Measurements from ENCODE around the gene UBE2J1. TPM values are rescaled to one million over a fixed set of nuclear protein-coding genes. Genes with fewer than 3 reads are reported as not detected.

UBE2J1 gene
- polyA plus RNA-seq, 2 of the 4 experiments (the other 2 are of a cell fraction) = 12.6 to 32.7 TPM

GRCh38 chr6:89355511-89356194 lies 3.1 kb upstream of the UBE2J1 start:
- WGBS (ENCODE audit: missing lambda C conversion rate) = 92% methylated on average over 2 of the region's 2 CpGs
- POLR2A ChIA-PET = interaction anchor here (0.7 kb wide), 1 partner anchor 33 kb away, joined by 4 read pairs; no protein-coding TSS in a partner anchor
- Histone ChIP-seq H3K27ac (no peak overlapping the region), H3K4me1 (peaks cover 7% of the 10 kb centered on the region; the same call in 1 of the 3 replicates), H3K9me3 (no peaks in the 10 kb centered on the region), H3K4me3 (no peak overlapping the region), H3K4me2 (no peak overlapping the region)
- no peak for FAIRE-seq
- DNase-seq (ENCODE audit: low read depth in 1 of 2, low spot score in 1 of 2) = no peak
- CTCF ChIA-PET = interaction anchor here (0.6 to 1.3 kb wide), 2 partner anchors 11 kb away, joined by 3 read pairs; no protein-coding TSS in a partner anchor
- ATAC-seq = no peak
- TF ChIP-seq HEYL (CRISPR knock-in tag; IDR thresholded peaks at IDR 0.05) = no peak
- no peak for TF ChIP-seq ZFP36 (IDR thresholded peaks at IDR 0.05; ENCODE audit: borderline replicate concordance, partially characterized antibody)
- no peak for TF ChIP-seq TFCP2L1 (CRISPR knock-in tag; IDR thresholded peaks at IDR 0.05)
- no peak for TF ChIP-seq EHMT2 (IDR thresholded peaks at IDR 0.05; ENCODE audit: low read depth)
- TF ChIP-seq CHD2 (IDR thresholded peaks at IDR 0.05; ENCODE audit: low read length, partially characterized antibody) = no peak
- TF ChIP-seq HMGXB4 (CRISPR knock-in tag; IDR thresholded peaks at IDR 0.05; ENCODE audit: borderline replicate concordance) = no peak
- TF ChIP-seq E2F6 (IDR thresholded peaks at IDR 0.05; ENCODE audit: borderline replicate concordance, low read depth) = no peak
- TF ChIP-seq CBX8 (IDR thresholded peaks at IDR 0.05) = no peak
- TF ChIP-seq NPAS2 (CRISPR knock-in tag; IDR thresholded peaks at IDR 0.05; ENCODE audit: borderline replicate concordance) = no peak
- no peak for TF ChIP-seq FOSL2 (IDR thresholded peaks at IDR 0.05)
- no peak for TF ChIP-seq FOSL2 (CRISPR knock-in tag; IDR thresholded peaks at IDR 0.05)
- TF ChIP-seq HDAC2 (IDR thresholded peaks at IDR 0.05) = no peak
- TF ChIP-seq POLR2A (IDR thresholded peaks at IDR 0.05; ENCODE audit: low read length) = no peak
- no peak for TF ChIP-seq CHD4 (IDR thresholded peaks at IDR 0.05; ENCODE audit: borderline replicate concordance)
- TF ChIP-seq EP300 (IDR thresholded peaks at IDR 0.05) = no peak
- TF ChIP-seq FOSB (CRISPR knock-in tag; IDR thresholded peaks at IDR 0.05) = no peak
- TF ChIP-seq EHF (CRISPR knock-in tag; IDR thresholded peaks at IDR 0.05) = no peak

- H3K4me3 ChIP-seq = no peak overlapping the region
- H3K9me3 ChIP-seq = no peaks in the 10 kb centered on the region
- 97% methylated on average over 2 of the region's 2 CpGs for WGBS (ENCODE audit: missing lambda C conversion rate)
- H3K27ac ChIP-seq = no peak overlapping the region
- no peak for TF ChIP-seq MYC (IDR thresholded peaks at IDR 0.05; ENCODE audit: borderline replicate concordance, low read length)
- no peak for TF ChIP-seq FOXS1 (CRISPR knock-in tag; IDR thresholded peaks at IDR 0.05)
- TF ChIP-seq HES2 (IDR thresholded peaks at IDR 0.05) = no peak
- no peak for TF ChIP-seq TFCP2L1 (CRISPR knock-in tag; IDR thresholded peaks at IDR 0.05)
- no peak for TF ChIP-seq CHD4 (IDR thresholded peaks at IDR 0.05; ENCODE audit: borderline replicate concordance)
- no peak for TF ChIP-seq FOSB (CRISPR knock-in tag; IDR thresholded peaks at IDR 0.05)
- no peak for TF ChIP-seq SMC3 (IDR thresholded peaks at IDR 0.05)
- TF ChIP-seq RCOR1 (IDR thresholded peaks at IDR 0.05; ENCODE audit: low read depth, low read length) = no peak
- no peak for TF ChIP-seq JUNB (IDR thresholded peaks at IDR 0.05)
- no peak for TF ChIP-seq HEYL (CRISPR knock-in tag; IDR thresholded peaks at IDR 0.05)
- TF ChIP-seq EHMT2 (IDR thresholded peaks at IDR 0.05; ENCODE audit: low read depth) = no peak
- peaks cover 7% of the 10 kb centered on the region; the same call in 1 of the 3 replicates for H3K4me1 ChIP-seq
- no peak for DNase-seq (ENCODE audit: low read depth in 1 of 2, low spot score in 1 of 2)
- no peak overlapping the region for H3K4me2 ChIP-seq
- no peak for FAIRE-seq
- ChIA-PET POLR2A (no interaction called here), CTCF (interaction anchor here (0.6 to 1.1 kb wide), 2 partner anchors 18 to 55 kb away, joined by 3 read pairs; no protein-coding TSS in a partner anchor)
- ATAC-seq = no peak
These were observed 1.3 kb upstream of the UBE2J1 start for GRCh38 chr6:89353702-89354392.
